Breast epithelium (tissue), 3 donors: ENCODE measurements around the gene WDR1.

Source experiments
- CTCF ChIP-seq, 3 donors: fragments of 450-650 bp; IDR thresholded peaks; one replicate each; pipeline ENCODE4 v1.5.1; 2016 to 2017; ENCODE audit warnings: antibody characterized with exemption in 3 of 3, mild to moderate bottlenecking in 3 of 3, moderate library complexity in 3 of 3
- POLR2A ChIP-seq: fragments of 450-650 bp; IDR thresholded peaks from one replicate; pipeline ENCODE4 v1.6.1; 2016; ENCODE audit warnings: antibody characterized with exemption, mild to moderate bottlenecking, moderate library complexity

DNA sequence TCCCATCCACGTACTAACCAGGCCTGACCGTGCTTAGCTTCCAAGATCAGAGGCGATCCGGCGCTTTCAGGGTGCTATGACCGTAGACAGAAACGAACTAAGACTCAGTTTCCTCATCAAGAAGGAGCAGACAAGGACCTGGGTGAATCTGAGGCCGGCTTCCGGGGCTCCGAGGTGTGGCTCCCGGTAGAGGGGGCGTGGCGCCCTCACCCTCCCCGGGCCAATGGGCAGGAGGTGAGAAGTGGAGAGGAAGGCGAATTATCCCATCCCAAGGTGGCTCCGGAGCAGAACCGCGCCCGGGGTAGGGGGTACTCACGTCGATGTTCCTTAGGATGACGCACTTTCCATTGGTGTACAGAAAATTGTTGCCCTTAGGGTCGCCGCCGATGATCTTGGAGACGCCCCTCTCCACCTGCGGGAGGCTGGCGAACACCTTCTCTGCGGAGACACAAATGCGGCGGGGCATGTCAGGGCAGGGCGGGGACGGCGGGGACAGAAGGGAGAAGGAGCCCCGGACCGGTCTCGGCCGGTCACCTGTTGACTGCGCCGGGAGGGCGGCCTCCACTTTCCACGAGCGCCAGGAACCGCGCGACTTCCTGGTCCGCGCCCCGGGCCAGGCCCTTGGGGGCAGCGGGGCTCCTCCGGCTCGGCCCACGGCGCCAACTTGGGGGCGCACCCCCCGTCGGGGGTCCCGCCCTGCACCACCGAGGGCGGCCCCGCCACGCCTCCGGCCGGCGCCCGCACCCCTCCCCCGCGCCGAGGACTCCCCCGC lies 616 bp downstream of the WDR1 start:
- no peak for TF ChIP-seq POLR2A
- TF ChIP-seq CTCF (IDR thresholded peaks at IDR 0.05): no peak
